H9 (cell line): ENCODE data around the gene GNAS. TPM values are rescaled to one million over a fixed set of nuclear protein-coding genes. Genes with fewer than 3 reads are reported as not detected.

Experiments
- DNase-seq: peaks from one replicate; pipeline ENCODE4 v3.0.0-alpha.2; 2017
- H2AFZ ChIP-seq: one replicate; pipeline ENCODE4 v1.6.1; 2013; ENCODE audit warnings: mild to moderate bottlenecking, low read length, control low read depth, moderate library complexity
- H2AK5ac ChIP-seq: 2 replicates; pipeline ENCODE4 v1.6.1; 2013; ENCODE audit warnings: low read length, control low read depth, mixed read lengths; ENCODE audit not compliant: insufficient read length
- H2BK120ac ChIP-seq: one replicate; pipeline ENCODE4 v1.6.1; 2013; ENCODE audit warnings: low read depth, mild to moderate bottlenecking, low read length, control low read depth, inconsistent platforms; ENCODE audit not compliant: poor library complexity, severe bottlenecking
- H2BK12ac ChIP-seq: 2 replicates; pipeline ENCODE4 v1.6.1; 2013; ENCODE audit warnings: low read length, control low read depth, mixed read lengths, low read depth; ENCODE audit not compliant: insufficient read length
- H2BK15ac ChIP-seq: 2 replicates; pipeline ENCODE4 v1.6.1; 2013; ENCODE audit warnings: low read depth, low read length, control low read depth
- H2BK20ac ChIP-seq: one replicate; pipeline ENCODE4 v1.6.1; 2013; ENCODE audit warnings: low read depth, mild to moderate bottlenecking, low read length, control low read depth, inconsistent platforms; ENCODE audit not compliant: poor library complexity, severe bottlenecking
- H2BK5ac ChIP-seq: 2 replicates; pipeline ENCODE4 v1.6.1; 2013; ENCODE audit warnings: low read length, control low read depth, mixed read lengths; ENCODE audit not compliant: insufficient read length
- H3K14ac ChIP-seq: 2 replicates; pipeline ENCODE4 v1.6.1; 2013; ENCODE audit warnings: low read length, control low read depth; ENCODE audit not compliant: insufficient read depth
- H3K18ac ChIP-seq: 2 replicates; pipeline ENCODE4 v1.6.1; 2013; ENCODE audit warnings: low read depth, mild to moderate bottlenecking, mixed read lengths, low read length, control low read depth; ENCODE audit not compliant: insufficient read length
- H3K23ac ChIP-seq: 2 replicates; pipeline ENCODE4 v1.6.1; 2013; ENCODE audit warnings: low read length, control low read depth, mixed read lengths, low read depth; ENCODE audit not compliant: insufficient read length
- H3K23me2 ChIP-seq: 2 replicates; pipeline ENCODE4 v1.6.1; 2013; ENCODE audit warnings: low read depth, mild to moderate bottlenecking, mixed read lengths, low read length, control low read depth; ENCODE audit not compliant: insufficient read length, poor library complexity, severe bottlenecking
- H3K27ac ChIP-seq: 2 replicates; pipeline ENCODE4 v1.5.1; 2013; ENCODE audit warnings: low read length, control low read depth, mixed read lengths, low read depth; ENCODE audit not compliant: insufficient read length
- H3K27me3 ChIP-seq: 2 replicates; pipeline ENCODE4 v1.6.1; 2013; ENCODE audit warnings: low read length, control low read depth, inconsistent platforms; ENCODE audit not compliant: insufficient read depth
- H3K4ac ChIP-seq: 2 replicates; pipeline ENCODE4 v1.6.1; 2013; ENCODE audit warnings: low read depth, mild to moderate bottlenecking, control low read depth, inconsistent platforms, low read length, moderate library complexity
- H3K4me1 ChIP-seq: 2 replicates; pipeline ENCODE4 v1.6.1; 2013; ENCODE audit warnings: low read length, control low read depth, inconsistent platforms; ENCODE audit not compliant: insufficient read depth
- H3K4me2 ChIP-seq: 2 replicates; pipeline ENCODE4 v1.6.1; 2013; ENCODE audit warnings: low read length, control low read depth, mixed read lengths; ENCODE audit not compliant: insufficient read length, insufficient read depth
- H3K56ac ChIP-seq: 2 replicates; pipeline ENCODE4 v1.6.1; 2013; ENCODE audit warnings: low read depth, mild to moderate bottlenecking, mixed read lengths, low read length, control low read depth; ENCODE audit not compliant: insufficient read length
- H3K79me1 ChIP-seq: 2 replicates; pipeline ENCODE4 v1.6.1; 2013; ENCODE audit warnings: low read depth, mild to moderate bottlenecking, moderate library complexity, low read length, control low read depth, inconsistent platforms; ENCODE audit not compliant: insufficient read depth, poor library complexity, severe bottlenecking
- H3K79me2 ChIP-seq: 2 replicates; pipeline ENCODE4 v1.6.1; 2013; ENCODE audit warnings: low read length, control low read depth, inconsistent platforms; ENCODE audit not compliant: insufficient read depth
- H3K9ac ChIP-seq: 2 replicates; pipeline ENCODE4 v1.6.1; 2013; ENCODE audit warnings: low read length, control low read depth, mixed read lengths; ENCODE audit not compliant: insufficient read length; ENCODE audit errors: extremely low read depth
- H3K9me3 ChIP-seq: one replicate; pipeline ENCODE4 v1.6.1; 2013; ENCODE audit warnings: low read depth, low read length, inconsistent platforms; ENCODE audit not compliant: control insufficient read depth
- H3T11ph ChIP-seq: one replicate; pipeline ENCODE4 v1.6.1; 2013; ENCODE audit warnings: mild to moderate bottlenecking, low read length, control low read depth, inconsistent platforms
- H4K20me1 ChIP-seq: one replicate; pipeline ENCODE4 v1.6.1; 2013; ENCODE audit not compliant: control insufficient read depth, insufficient read length, insufficient read depth
- H4K5ac ChIP-seq: 2 replicates; pipeline ENCODE4 v1.6.1; 2013; ENCODE audit warnings: low read depth, mild to moderate bottlenecking, mixed read lengths, low read length, control low read depth; ENCODE audit not compliant: insufficient read length
- H4K8ac ChIP-seq: replicated peaks from 2 replicates; pipeline ENCODE4 v1.6.1; 2013; ENCODE audit warnings: low read length, control low read depth, mixed read lengths, low read depth; ENCODE audit not compliant: insufficient read length
- H4K91ac ChIP-seq: 2 replicates; pipeline ENCODE4 v1.6.1; 2013; ENCODE audit warnings: low read depth, mild to moderate bottlenecking, moderate library complexity, mixed read lengths, low read length, control low read depth; ENCODE audit not compliant: insufficient read length
- H3K27ac Mint-ChIP-seq, 3 experiments: 2 replicates in 2 of 3; 3 replicates in 1 of 3; pipeline ENCODE4 v1.8.0; 2020 to 2021; ENCODE audit warnings: mixed read lengths in 3 of 3, mild to moderate bottlenecking in 1 of 3, moderate library complexity in 1 of 3
- H3K27me3 Mint-ChIP-seq: 2 replicates; pipeline ENCODE4 v1.8.0; 2021; ENCODE audit warnings: low read depth, mild to moderate bottlenecking, moderate library complexity, mixed read lengths
- H3K36me3 Mint-ChIP-seq, 3 experiments: 2 replicates in 2 of 3; 3 replicates in 1 of 3; pipeline ENCODE4 v1.8.0; 2020 to 2021; ENCODE audit warnings: low read depth in 3 of 3, mixed read lengths in 3 of 3; ENCODE audit not compliant: insufficient read depth in 1 of 3
- H3K4me1 Mint-ChIP-seq, 2 experiments: 2 replicates each; pipeline ENCODE4 v1.8.0; 2020; ENCODE audit warnings: mixed read lengths in 2 of 2
- H3K4me3 Mint-ChIP-seq, 2 experiments: 2 replicates in 1 of 2; 3 replicates in 1 of 2; pipeline ENCODE4 v1.8.0; 2020 to 2021; ENCODE audit warnings: mild to moderate bottlenecking in 2 of 2, mixed read lengths in 2 of 2, moderate library complexity in 1 of 2
- H3K9me3 Mint-ChIP-seq, 2 experiments: 2 replicates in 1 of 2; 3 replicates in 1 of 2; pipeline ENCODE4 v1.8.0; 2020; ENCODE audit warnings: mild to moderate bottlenecking in 2 of 2, mixed read lengths in 2 of 2, moderate library complexity in 1 of 2
- CTCF ChIP-seq: fragments of 200-600 bp; sonication (generic); conservative IDR thresholded peaks from 3 replicates; pipeline ENCODE4 v1.8.0; 2021; ENCODE audit warnings: antibody characterized with exemption, mild to moderate bottlenecking
- WGBS: extraction: QIAGEN DNeasy Blood & Tissue Kit; methylation state at CpG from one replicate; pipeline ENCODE4 v1.1.7; 2013; ENCODE audit warnings: missing lambda C conversion rate, low lambda C conversion rate, mixed read lengths; ENCODE audit not compliant: insufficient read length; ENCODE audit errors: extremely low coverage; 5-methylcytosine and 5-hydroxymethylcytosine counted together
- total RNA-seq: library from RNA; stranded (reverse); gene quantifications from 2 replicates; pipeline ENCODE4 v1.2.1, GENCODE V29; 2021

Gene GNAS
- total RNA-seq, 1 experiment from 2014 or later, result 920 TPM

- Histone ChIP-seq H3K79me2 (peaks cover 49% of the 10 kb centered on the region; the same call in 1 of the 2 replicates), H3K4me2 (no peak overlapping the region)
- TF ChIP-seq CTCF, result no peak
These were observed 17.3 kb upstream of the GNAS start for GRCh38 chr20:58835231-58835630.

More at GRCh38 chr20:58835231-58835630, 17.3 kb upstream of the GNAS start:
- Mint-ChIP-seq H3K27ac (no peak overlapping the region), H3K36me3 (peaks cover 41 to 71% (median 53%) of the 10 kb centered on the region in 3 experiments), H3K27me3 (peaks cover 19% of the 10 kb centered on the region), H3K4me3 (no peak overlapping the region), H3K4me1 (peaks cover 5 to 12% of the 10 kb centered on the region in 2 experiments), H3K9me3 (peaks cover 3 to 4% of the 10 kb centered on the region in 2 experiments; a peak in 3 of 5 replicates)
- Histone ChIP-seq H2BK12ac (no peak overlapping the region), H2BK20ac (no peak overlapping the region), H3K27ac (no peak overlapping the region), H3T11ph (no peak overlapping the region), H3K9me3 (no peaks in the 10 kb centered on the region), H3K4ac (no peak overlapping the region), H2BK15ac (no peak overlapping the region), H4K91ac (no peak overlapping the region), H4K20me1 (peaks cover 6% of the 10 kb centered on the region), H3K14ac (no peak overlapping the region), H4K5ac (no peak overlapping the region), H2BK5ac (no peak overlapping the region), H3K27me3 (peaks cover 7% of the 10 kb centered on the region; the same call in 1 of the 2 replicates), H3K23me2 (no peaks in the 10 kb centered on the region), H4K8ac (no peak overlapping the region), H2AFZ (no peak overlapping the region), H3K9ac (no peak overlapping the region), H3K56ac (no peak overlapping the region), H3K4me1 (no peaks in the 10 kb centered on the region), H3K18ac (no peak overlapping the region), H3K23ac (no peak overlapping the region), H2AK5ac (no peak overlapping the region), H3K79me1 (peaks cover 1% of the 10 kb centered on the region), H2BK120ac (no peak overlapping the region)
- WGBS, result no CpG with 5 or more reads among the region's 2 CpGs
- DNase-seq, result no peak
